GM21825 (cell line): Measurements from ENCODE around the gene CSK.

Experiments
- ATAC-seq: cut with Tn5 transposase; IDR thresholded peaks from one replicate; pipeline ENCODE4 v1.9.1; 2021; ENCODE audit warnings: mild to moderate bottlenecking, moderate library complexity; ENCODE audit not compliant: unreplicated experiment

The CSK gene

GRCh38 chr15:74799856-74800558 lies 18.1 kb downstream of the CSK start:
- peak; percentile 59 for ATAC-seq

GRCh38 chr15:74800559-74801094 lies 18.7 kb downstream of the CSK start:
- ATAC-seq = no peak

GRCh38 chr15:74801311-74801997 lies 19.6 kb downstream of the CSK start:
- ATAC-seq = no peak

GRCh38 chr15:74802290-74802689 lies 20.4 kb downstream of the CSK start:
- ATAC-seq = no peak

GRCh38 chr15:74802862-74803447 lies 21.1 kb downstream of the CSK start:
- no peak for ATAC-seq

GRCh38 chr15:74804935-74805334 lies 23.1 kb downstream of the CSK start:
- no peak for ATAC-seq

GRCh38 chr15:74807282-74807681 lies 25.4 kb downstream of the CSK start:
- ATAC-seq = no peak

GRCh38 chr15:74808078-74808839 lies 26.4 kb downstream of the CSK start:
- no peak for ATAC-seq

- ATAC-seq = no peak
Observed at GRCh38 chr15:74808840-74809229, 27.0 kb downstream of the CSK start.

- ATAC-seq = no peak
Observed at GRCh38 chr15:74809242-74809641, 27.4 kb downstream of the CSK start.

GRCh38 chr15:74809956-74810355 lies 28.1 kb downstream of the CSK start:
- ATAC-seq = no peak

- ATAC-seq = no peak
Observed at GRCh38 chr15:74812533-74812932, 30.7 kb downstream of the CSK start, which contains the start of gene LMAN1L. TSS of gene LMAN1L (plus strand) at chr15:74812835. CDS start at chr15:74812855, 20 bp downstream.

- no peak for ATAC-seq
Observed at GRCh38 chr15:74815121-74815934, 33.4 kb downstream of the CSK start.

- ATAC-seq = no peak
Observed at GRCh38 chr15:74815961-74816360, 34.1 kb downstream of the CSK start.

GRCh38 chr15:74816624-74817369 lies 34.9 kb downstream of the CSK start:
- no peak for ATAC-seq

- ATAC-seq = no peak
Observed at GRCh38 chr15:74817370-74817737, 35.5 kb downstream of the CSK start.

GRCh38 chr15:74820056-74820455 lies 38.2 kb downstream of the CSK start:
- no peak for ATAC-seq

GRCh38 chr15:74821091-74821789 lies 39.4 kb downstream of the CSK start:
- ATAC-seq = peak; percentile 63

- no peak for ATAC-seq
Observed at GRCh38 chr15:74821790-74822158, 39.9 kb downstream of the CSK start.
